ENCODE data around the gene MTMR12.

GRCh38 chr5:32230356-32231099, 82.2 kb downstream of the MTMR12 start:
- no peak for TF ChIP-seq EZH2 (IDR thresholded peaks at IDR 0.05; ENCODE audit: insufficient read depth, poor library complexity, severe bottlenecking)
- no peak for TF ChIP-seq EZH2phosphoT487 (IDR thresholded peaks at IDR 0.05; ENCODE audit: insufficient read depth, low read depth)

All from GM23248 (cell line).